Naive thymus-derived CD4-positive, alpha-beta T cell (primary cell): ENCODE results near the gene TSTD2. TPM values are rescaled to one million over a fixed set of nuclear protein-coding genes. Genes with fewer than 3 reads are reported as not detected.
"Not testable (repeated sequence)": the region's sequence is repeated elsewhere in the genome, so short reads cannot be mapped to it uniquely, and the experiment has no call there.

Experiments used
- ATAC-seq: fragments of 150-1000 bp; cut with Tn5 transposase; 2 replicates; pipeline ENCODE4 v1.10.0; 2021; ENCODE audit warnings: mild to moderate bottlenecking, moderate library complexity
- CTCF ChIA-PET: fragments of 350-600 bp; sonication (Branson Sonifier 250); formaldehyde crosslinking; loops from one replicate; lab custom pipeline; 2021; ENCODE audit warnings: antibody characterized with exemption; lab: Charles Lee
- POLR2A ChIA-PET: fragments of 350-600 bp; sonication (Branson Sonifier 250); formaldehyde crosslinking; loops from one replicate; lab custom pipeline; 2021; ENCODE audit warnings: antibody characterized with exemption, inconsistent platforms; lab: Charles Lee
- DNase-seq, 9 donors: peaks; one replicate each; pipeline versions ENCODE4 v3.0.0 to v3.0.0-alpha.2; 2020 to 2022; ENCODE audit warnings: mixed read lengths in 1 of 9
- H3K27ac ChIP-seq: one replicate; pipeline ENCODE4 v1.7.0; 2013; ENCODE audit warnings: mild to moderate bottlenecking, low read depth, low read length, moderate library complexity
- H3K27me3 ChIP-seq, 2 donors: one replicate each; pipeline ENCODE4 v1.7.0; 2013; ENCODE audit warnings: low read length in 2 of 2, mild to moderate bottlenecking in 2 of 2, moderate library complexity in 2 of 2; ENCODE audit not compliant: control insufficient read depth in 2 of 2, insufficient read depth in 2 of 2
- H3K36me3 ChIP-seq, 3 experiments: 1 replicate in 2 of 3; 2 replicates in 1 of 3; pipeline ENCODE4 v1.7.0; 2013; ENCODE audit warnings: low read length in 3 of 3, mild to moderate bottlenecking in 3 of 3, moderate library complexity in 1 of 3; ENCODE audit not compliant: insufficient read depth in 3 of 3, control insufficient read depth in 2 of 3
- H3K4me1 ChIP-seq, 2 donors: one replicate each; pipeline ENCODE4 v1.7.0; 2013; ENCODE audit warnings: low read length in 2 of 2, mild to moderate bottlenecking in 2 of 2, moderate library complexity in 1 of 2; ENCODE audit not compliant: control insufficient read depth in 2 of 2, insufficient read depth in 2 of 2
- H3K4me3 ChIP-seq: 2 replicates; pipeline ENCODE4 v1.7.0; 2013; ENCODE audit warnings: mild to moderate bottlenecking, low read length
- H3K9me3 ChIP-seq, 3 experiments: 1 replicate in 2 of 3; 2 replicates in 1 of 3; pipeline ENCODE4 v1.7.0; 2013; ENCODE audit warnings: low read length in 3 of 3; ENCODE audit not compliant: control insufficient read depth in 2 of 3
- H3K27ac Mint-ChIP-seq, 9 donors: one replicate each; pipeline ENCODE4 v1.8.0; 2020 to 2022; ENCODE audit warnings: mixed read lengths in 9 of 9, mild to moderate bottlenecking in 8 of 9, moderate library complexity in 5 of 9, inconsistent platforms in 2 of 9
- H3K27me3 Mint-ChIP-seq, 5 donors: one replicate each; pipeline ENCODE4 v1.8.0; 2021 to 2022; ENCODE audit warnings: mixed read lengths in 5 of 5, mild to moderate bottlenecking in 1 of 5
- H3K36me3 Mint-ChIP-seq, 5 donors: one replicate each; pipeline ENCODE4 v1.8.0; 2020 to 2022; ENCODE audit warnings: mixed read lengths in 5 of 5, mild to moderate bottlenecking in 3 of 5, inconsistent platforms in 1 of 5
- H3K4me1 Mint-ChIP-seq, 7 donors: one replicate each; pipeline ENCODE4 v1.8.0; 2020 to 2022; ENCODE audit warnings: mixed read lengths in 7 of 7, mild to moderate bottlenecking in 3 of 7, inconsistent platforms in 1 of 7
- H3K4me3 Mint-ChIP-seq, 10 donors: one replicate each; pipeline ENCODE4 v1.8.0; 2020 to 2022; ENCODE audit warnings: mild to moderate bottlenecking in 10 of 10, mixed read lengths in 10 of 10, moderate library complexity in 6 of 10, inconsistent platforms in 2 of 10
- H3K9me3 Mint-ChIP-seq, 11 donors: one replicate each; pipeline ENCODE4 v1.8.0; 2020 to 2022; ENCODE audit warnings: mixed read lengths in 11 of 11, mild to moderate bottlenecking in 4 of 11, inconsistent platforms in 1 of 11, moderate library complexity in 1 of 11
- intact Hi-C, 2 donors: fragments of 100-400 bp; cut with micrococcal nuclease; formaldehyde crosslinking; loops; one replicate each; pipeline ENCODE4 v1.15.1; 2023
- polyA plus RNA-seq, 2 donors: library from polyadenylated mRNA; unstranded; fragments of 300-500 nt; fragmentation: Illumina TruSeq; gene quantifications; one replicate each; pipeline ENCODE4 v1.2.3, GENCODE V29; 2021
- total RNA-seq, 6 experiments: library from RNA in 5 of 6; stranded (reverse) in 5 of 6; gene quantifications; 1 replicate in 5 of 6; 2 replicates in 1 of 6; pipeline ENCODE4 v1.2.3 and lab custom pipeline; 2021 to 2026

Gene TSTD2
- total and polyA plus RNA-seq, 7 experiments from 2014 or later, result 9.8 to 23.3 (median 16.3) TPM

GRCh38 chr9:97578846-97579245, 54.3 kb downstream of the TSTD2 start:
- Mint-ChIP-seq H3K27me3 (no peaks in the 10 kb centered on the region), H3K9me3 (peaks cover 0 to 17% (median 4%) of the 10 kb centered on the region in 11 donors), H3K4me1 (peaks cover 0 to 19% (median 15%) of the 10 kb centered on the region in 7 donors), H3K36me3 (peaks cover 0 to 15% (median 6%) of the 10 kb centered on the region in 5 donors), H3K4me3 (no peak overlapping the region), H3K27ac (no peak overlapping the region)
- H3K4me1 ChIP-seq, result peaks cover 0 to 6% of the 10 kb centered on the region in 2 donors
- H3K9me3 ChIP-seq, result no peaks in the 10 kb centered on the region
- H3K27me3 ChIP-seq, result no peaks in the 10 kb centered on the region
- no peaks in the 10 kb centered on the region for H3K36me3 ChIP-seq
- CTCF ChIA-PET, result interaction anchor here (1.0 kb wide), 1 partner anchor 36 kb away, joined by 3 read pairs; no protein-coding TSS in a partner anchor
- no peak overlapping the region for H3K27ac ChIP-seq
- no peak overlapping the region for H3K4me3 ChIP-seq
- ATAC-seq (no peak), DNase-seq (no peak)
- POLR2A ChIA-PET, result no interaction called here
- intact Hi-C loops, result no loop called here

GRCh38 chr9:97577051-97577450, 56.1 kb downstream of the TSTD2 start:
- POLR2A ChIA-PET, result no interaction called here
- CTCF ChIA-PET, result no interaction called here
- intact Hi-C loops, result no loop called here

GRCh38 chr9:97575673-97576200, 57.4 kb downstream of the TSTD2 start:
- H3K36me3 ChIP-seq, result no peaks in the 10 kb centered on the region
- peak overlapping the region; percentile 69 for H3K4me3 ChIP-seq
- Mint-ChIP-seq H3K4me1 (peaks cover 2 to 23% (median 15%) of the 10 kb centered on the region in 7 donors), H3K4me3 (peak overlapping the region; percentile 85 to 99 (median 92)), H3K27ac (peak overlapping the region in 7 of 9 donors; percentile 32 to 94 (median 88)), H3K9me3 (peaks cover 0 to 17% (median 4%) of the 10 kb centered on the region in 11 donors), H3K36me3 (peaks cover 0 to 15% (median 6%) of the 10 kb centered on the region in 5 donors), H3K27me3 (peaks cover 0 to 3% (median 0%) of the 10 kb centered on the region in 5 donors)
- no peaks in the 10 kb centered on the region for H3K27me3 ChIP-seq
- no peaks in the 10 kb centered on the region for H3K9me3 ChIP-seq
- DNase-seq (peak in 3 of 9 donors; percentile 4 to 13 (median 5)), ATAC-seq (no peak)
- ChIA-PET POLR2A (interaction anchor here (1.4 to 1.5 kb wide), 2 partner anchors 58 to 163 kb away, joined by 4 read pairs; partner anchors contain the start of genes NCBP1 and TSTD2), CTCF (interaction anchor here (1.2 kb wide), 2 partner anchors 57 to 107 kb away, joined by 3 read pairs; partner anchors contain the start of gene TSTD2)
- peaks cover 0 to 6% of the 10 kb centered on the region in 2 donors for H3K4me1 ChIP-seq
- intact Hi-C loops, result loop anchor here in 1 of 2 donors (1.0 kb wide), 1 partner anchor 163 kb away; the partner anchor contains the start of gene TDRD7
- H3K27ac ChIP-seq, result no peak overlapping the region

More at GRCh38 chr9:97577051-97577450, 56.1 kb downstream of the TSTD2 start:
- no peaks in the 10 kb centered on the region for H3K27me3 ChIP-seq
- DNase-seq, result no peak
- peaks cover 0 to 23% (median 15%) of the 10 kb centered on the region in 7 donors for H3K4me1 Mint-ChIP-seq
- H3K9me3 Mint-ChIP-seq, result peaks cover 0 to 17% (median 4%) of the 10 kb centered on the region in 11 donors
- H3K36me3 Mint-ChIP-seq, result peaks cover 0 to 15% (median 6%) of the 10 kb centered on the region in 5 donors
- H3K4me3 ChIP-seq, result no peak overlapping the region
- ATAC-seq, result no peak
- no peak overlapping the region for H3K27ac ChIP-seq
- peaks cover 0 to under 1% (median 0%) of the 10 kb centered on the region in 5 donors for H3K27me3 Mint-ChIP-seq
- no peaks in the 10 kb centered on the region for H3K36me3 ChIP-seq
- peak overlapping the region in 3 of 10 donors; percentile 27 to 56 (median 36) for H3K4me3 Mint-ChIP-seq
- no peaks in the 10 kb centered on the region for H3K9me3 ChIP-seq
- H3K27ac Mint-ChIP-seq, result peak overlapping the region in 1 of 9 donors; percentile 62
- peaks cover 0 to 6% of the 10 kb centered on the region in 2 donors for H3K4me1 ChIP-seq

DNA sequence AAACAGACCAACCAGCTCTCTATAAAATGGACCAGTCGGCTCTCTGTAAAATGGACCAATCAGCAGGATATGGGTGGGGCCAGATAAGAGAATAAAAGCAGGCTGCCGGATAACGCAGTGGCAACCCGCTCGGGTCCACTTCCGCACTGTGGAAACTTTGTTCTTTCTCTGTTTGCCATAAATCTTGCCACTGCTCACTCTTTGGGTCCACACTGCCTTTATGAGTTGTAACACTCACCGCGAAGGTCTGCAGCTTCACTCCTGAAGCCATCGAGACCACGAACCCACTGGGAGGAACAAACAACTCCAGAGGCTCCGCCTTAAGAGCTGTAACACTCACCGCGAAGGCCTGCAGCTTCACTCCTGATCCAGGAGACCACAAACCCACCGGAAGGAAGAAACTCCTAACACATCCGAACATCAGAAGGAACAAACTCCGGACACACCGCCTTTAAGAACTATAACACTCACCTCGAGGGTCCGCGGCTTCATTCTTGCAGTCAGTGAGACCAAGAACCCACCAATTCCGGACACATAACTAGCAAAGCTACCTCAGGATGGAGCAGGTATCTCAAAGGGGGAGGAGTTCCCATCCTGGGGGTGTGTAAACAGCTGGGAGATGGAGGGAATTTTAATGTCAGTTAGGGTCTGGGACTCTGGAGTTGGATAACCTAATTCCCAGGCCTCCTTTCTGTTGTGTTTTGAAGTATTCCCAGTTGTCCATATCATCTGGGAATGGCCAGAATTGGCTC, 58.1 kb downstream of the TSTD2 start:
- H3K36me3 Mint-ChIP-seq, result peaks cover 0 to 15% (median 6%) of the 10 kb centered on the region in 5 donors
- intact Hi-C loops, result loop anchor here in 1 of 2 donors (1.0 kb wide), 1 partner anchor 163 kb away; the partner anchor contains the start of gene TDRD7
- not testable (repeated sequence) for H3K36me3 ChIP-seq

DNA sequence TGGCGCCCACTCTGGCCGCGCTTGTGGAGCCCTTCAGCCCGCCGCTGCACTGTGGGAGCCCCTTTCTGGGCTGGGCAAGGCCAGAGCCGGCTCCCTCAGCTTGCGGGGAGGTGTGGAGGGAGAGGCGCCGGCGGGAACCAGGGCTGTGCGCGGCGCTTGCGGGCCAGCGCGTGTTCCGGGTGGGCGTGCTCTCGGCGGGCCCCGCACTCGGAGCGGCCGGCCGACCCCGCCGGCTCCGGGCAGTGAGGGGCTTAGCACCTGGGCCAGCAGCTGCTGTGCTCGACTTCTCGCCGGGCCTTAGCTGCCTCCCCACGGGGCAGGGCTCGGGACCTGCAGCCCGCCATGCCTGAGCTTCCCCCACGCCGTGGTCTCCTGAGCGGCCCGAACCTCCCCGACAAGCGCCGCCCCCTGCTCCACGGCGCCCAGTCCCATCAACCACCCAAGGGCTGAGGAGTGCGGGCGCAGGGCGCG, 59.0 kb downstream of the TSTD2 start:
- H3K27ac ChIP-seq, H3K9me3 ChIP-seq, intact Hi-C loops, H3K27me3 ChIP-seq, H3K9me3 Mint-ChIP-seq, H3K4me3 ChIP-seq, ATAC-seq, DNase-seq, H3K27me3 Mint-ChIP-seq, H3K27ac Mint-ChIP-seq, H3K36me3 ChIP-seq, H3K4me1 ChIP-seq, H3K36me3 Mint-ChIP-seq: not testable (repeated sequence)
- ChIA-PET CTCF (interaction anchor here (1.1 to 1.4 kb wide), 2 partner anchors 25 to 717 kb away, joined by 3 to 4 read pairs; no protein-coding TSS in a partner anchor), POLR2A (interaction anchor here (1.4 to 1.5 kb wide), 2 partner anchors 59 to 162 kb away, joined by 4 read pairs; partner anchors contain the start of genes NCBP1 and TSTD2)
- Mint-ChIP-seq H3K4me1 (peaks cover 2 to 23% (median 14%) of the 10 kb centered on the region in 7 donors), H3K4me3 (peak overlapping the region in 1 of 10 donors; percentile 85)

More for the DNA sequence above, 58.1 kb downstream of the TSTD2 start:
- peak in 8 of 9 donors; percentile 28 to 69 (median 50) for DNase-seq
- ATAC-seq, result peak; percentile 41
- ChIA-PET POLR2A (interaction anchor here (1.4 to 1.5 kb wide), 2 partner anchors 58 to 162 kb away, joined by 4 read pairs; partner anchors contain the start of genes NCBP1 and TSTD2), CTCF (interaction anchor here (1.1 to 1.4 kb wide), 4 partner anchors 24 to 718 kb away, joined by 3 to 4 read pairs (median 3); partner anchors contain the start of gene TSTD2)
- Histone ChIP-seq H3K4me3 (peak overlapping the region; percentile 69), H3K27ac (peak overlapping the region; percentile 40)
- Mint-ChIP-seq H3K9me3 (peaks cover 0 to 17% (median 4%) of the 10 kb centered on the region in 11 donors), H3K4me3 (peak overlapping the region; percentile 85 to 99 (median 92)), H3K4me1 (peaks cover 2 to 23% (median 15%) of the 10 kb centered on the region in 7 donors), H3K27ac (peak overlapping the region; percentile 79 to 94 (median 89))
- not testable (repeated sequence) for H3K4me1 ChIP-seq, H3K27me3 ChIP-seq, H3K9me3 ChIP-seq, H3K27me3 Mint-ChIP-seq

DNA sequence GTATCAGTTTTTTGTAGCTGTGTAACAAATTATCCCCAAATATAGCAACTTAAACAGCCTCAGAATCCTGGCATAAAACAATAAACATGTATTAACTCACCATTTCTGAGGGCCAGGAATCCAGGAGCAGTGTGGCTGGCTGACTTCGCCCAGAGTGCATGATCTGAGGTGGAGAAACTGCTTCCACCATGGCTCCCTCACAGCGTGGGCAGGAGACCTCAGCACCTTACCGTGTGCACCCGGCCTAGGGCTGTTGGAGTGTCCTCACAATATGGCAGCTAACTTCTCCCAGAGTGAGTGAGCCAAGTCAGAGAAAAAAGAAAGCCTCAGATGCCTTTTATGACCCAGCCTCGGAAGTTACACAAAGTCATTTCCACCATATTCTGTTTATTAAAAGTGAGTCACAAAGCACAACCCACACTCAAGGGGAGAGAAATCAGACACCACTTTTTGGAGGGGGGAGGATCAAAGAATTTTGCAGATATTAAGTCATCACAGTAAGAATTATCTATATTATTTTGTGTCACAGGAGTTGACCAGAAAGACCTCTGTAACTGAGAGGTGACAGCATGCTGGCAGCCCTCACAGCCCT, 59.6 kb downstream of the TSTD2 start:
- H3K36me3 Mint-ChIP-seq, result peaks cover 0 to 6% (median 0%) of the 10 kb centered on the region in 5 donors
- Histone ChIP-seq H3K4me3 (no peak overlapping the region), H3K27me3 (no peaks in the 10 kb centered on the region), H3K9me3 (no peaks in the 10 kb centered on the region), H3K36me3 (no peaks in the 10 kb centered on the region), H3K4me1 (peaks cover 0 to 6% of the 10 kb centered on the region in 2 donors), H3K27ac (no peak overlapping the region)
- ChIA-PET POLR2A (no interaction called here), CTCF (no interaction called here)
- ATAC-seq, result no peak
- peaks cover 0 to 7% (median 0%) of the 10 kb centered on the region in 11 donors for H3K9me3 Mint-ChIP-seq
- intact Hi-C loops, result no loop called here
- H3K4me3 Mint-ChIP-seq, result peak overlapping the region in 7 of 10 donors; percentile 22 to 63 (median 44)
- H3K27me3 Mint-ChIP-seq, result peaks cover 0 to 3% (median 0%) of the 10 kb centered on the region in 5 donors
- H3K4me1 Mint-ChIP-seq, result peaks cover 2 to 23% (median 14%) of the 10 kb centered on the region in 7 donors
- no peak overlapping the region for H3K27ac Mint-ChIP-seq
- no peak for DNase-seq
